GM13976 (cell line): ENCODE measurements around the gene ABHD1.

ENCODE experiments used
- DNase-seq: peaks from one replicate; pipeline ENCODE4 v3.0.0; 2012; ENCODE audit warnings: low spot score
- CTCF ChIP-seq: IDR thresholded peaks from 2 replicates; pipeline ENCODE4 v1.5.1; 2012; ENCODE audit warnings: borderline replicate concordance, mild to moderate bottlenecking; ENCODE audit not compliant: insufficient read depth; ENCODE audit errors: extremely low read depth, missing control alignments, control extremely low read depth
- in situ Hi-C: fragments of 300-500 bp; cut with MboI; formaldehyde crosslinking; loops from one replicate; pipeline ENCODE4 v1.12.0; 2022; ENCODE audit warnings: low sequenced_read_pairs, mixed read lengths, inconsistent platforms; ENCODE audit not compliant: unreplicated experiment

The ABHD1 gene

GRCh38 chr2:27084297-27085061 is 39.1 kb upstream of the ABHD1 start:
- in situ Hi-C loops, result no loop called here
- TF ChIP-seq CTCF, result no peak
- no peak for DNase-seq

GRCh38 chr2:27085062-27085672 is 38.4 kb upstream of the ABHD1 start:
- no peak for TF ChIP-seq CTCF
- in situ Hi-C loops, result no loop called here
- DNase-seq, result no peak

- in situ Hi-C loops, result no loop called here
- peak; percentile 56 for TF ChIP-seq CTCF
- DNase-seq, result peak; percentile 69
These were observed 37.9 kb upstream of the ABHD1 start for GRCh38 chr2:27085673-27086089.

GRCh38 chr2:27086090-27086723 is 37.4 kb upstream of the ABHD1 start:
- peak; percentile 98 for TF ChIP-seq CTCF
- in situ Hi-C loops, result no loop called here
- peak; percentile 99 for DNase-seq

GRCh38 chr2:27086724-27087593 is 36.7 kb upstream of the ABHD1 start, which contains the start of gene KHK:
Gene KHK (plus strand): TSS chr2:27086772. CDS start chr2:27087260, 488 bp downstream.
- peak; percentile 57 for DNase-seq
- TF ChIP-seq CTCF, result no peak
- in situ Hi-C loops, result no loop called here
